GM19099 (cell line): ENCODE measurements around the gene ELAPOR1.

ENCODE experiments used
- POLR2A ChIP-seq: IDR thresholded peaks from 3 replicates; pipeline ENCODE4 v1.6.1; 2011; ENCODE audit warnings: low read depth; ENCODE audit not compliant: insufficient read length; ENCODE audit errors: extremely low read depth

Gene ELAPOR1

DNA sequence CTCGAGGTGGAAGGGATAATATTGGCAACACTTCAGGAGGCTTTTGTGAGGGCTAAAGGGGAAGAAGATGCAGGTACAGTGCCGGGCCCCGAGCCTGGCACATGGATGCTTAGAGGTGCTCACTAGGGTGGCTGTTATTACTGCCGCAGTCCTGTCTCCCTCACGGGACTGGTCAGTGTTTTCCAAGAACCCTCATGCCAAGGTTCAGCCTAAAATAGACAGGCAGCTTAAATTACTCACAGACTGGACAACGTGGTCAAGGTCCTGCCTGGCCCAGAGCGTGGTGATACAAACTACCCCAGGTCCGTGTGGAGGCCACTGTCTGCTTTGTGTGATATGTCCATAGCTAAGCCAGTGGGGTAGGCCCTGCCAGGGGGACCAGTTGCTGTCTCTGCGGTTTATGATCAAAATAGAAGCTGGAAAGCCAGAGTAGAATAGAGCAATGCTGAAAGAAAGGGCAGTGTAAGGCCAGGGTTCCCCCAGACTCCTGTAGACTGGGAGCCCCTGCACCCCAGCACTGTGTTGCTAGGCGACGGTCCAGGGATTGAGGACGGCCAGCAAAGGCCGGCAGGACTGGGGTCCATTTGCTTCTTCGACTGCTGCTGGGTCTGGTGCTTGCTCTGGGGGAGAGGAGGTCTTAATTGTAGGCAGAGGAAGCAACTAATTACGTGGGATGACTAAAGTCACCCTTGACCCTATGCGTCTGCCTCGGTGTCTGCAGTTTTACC is 36.1 kb downstream of the ELAPOR1 start:
- no peak for TF ChIP-seq POLR2A

DNA sequence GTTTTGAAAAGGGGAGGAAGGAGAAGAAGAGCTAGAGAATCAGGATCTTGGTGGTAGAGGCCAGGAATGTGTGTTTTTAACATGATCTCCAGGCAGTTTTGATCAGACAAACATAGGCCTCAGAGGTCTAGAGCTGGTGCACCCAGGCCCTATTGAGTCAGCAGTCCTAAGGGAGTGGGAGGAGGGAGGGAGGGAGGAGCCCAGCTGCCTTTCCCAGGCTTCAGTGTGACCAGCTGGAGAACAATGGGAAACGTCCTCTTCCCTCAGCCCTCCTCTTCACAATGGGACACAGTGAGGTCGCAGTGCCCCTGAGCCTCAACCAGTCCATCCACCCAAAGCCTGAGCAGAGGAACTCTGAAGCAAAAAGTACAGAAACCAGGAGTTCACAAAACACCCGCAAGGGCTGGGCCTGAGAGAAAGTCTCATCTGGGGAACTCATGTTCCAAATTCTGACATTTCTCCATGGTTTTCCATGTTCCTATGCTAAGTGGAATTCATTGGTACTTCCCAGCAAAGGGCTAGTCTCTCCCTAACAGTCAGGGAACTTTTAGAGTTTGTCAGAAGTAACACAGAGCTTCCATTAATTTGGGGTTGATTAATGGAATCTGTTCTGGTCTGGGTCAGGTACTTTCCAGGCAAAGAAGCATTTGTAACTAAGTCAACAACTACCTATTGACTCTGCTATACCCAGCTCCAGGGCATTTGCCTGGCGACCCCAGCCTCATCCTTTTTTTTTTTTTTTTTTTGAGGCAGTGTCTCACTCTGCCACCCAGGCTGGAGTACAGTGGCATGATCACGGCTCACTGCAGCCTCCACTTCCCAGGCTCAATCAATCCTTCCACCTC is 37.5 kb downstream of the ELAPOR1 start:
- no peak for TF ChIP-seq POLR2A

DNA sequence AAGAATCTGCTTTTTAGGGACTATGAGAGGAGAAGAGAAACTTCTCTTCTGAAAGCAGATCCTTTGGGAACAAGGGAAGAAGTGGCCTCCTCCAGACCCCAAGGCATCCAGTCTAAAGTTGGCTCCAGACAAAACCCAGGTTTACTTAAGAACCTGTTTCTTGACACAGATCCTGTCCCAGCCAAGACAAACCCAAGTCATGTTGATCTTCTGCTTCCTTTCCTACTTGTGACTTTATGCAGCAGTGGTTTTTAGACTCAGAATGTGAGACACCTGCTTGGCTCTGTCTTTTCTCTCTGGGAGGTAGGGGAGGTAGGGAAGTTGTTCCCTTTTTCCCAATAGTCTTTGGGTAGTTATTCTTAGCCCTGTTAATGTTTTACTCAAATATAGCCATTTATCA is 38.3 kb downstream of the ELAPOR1 start:
- TF ChIP-seq POLR2A: no peak

DNA sequence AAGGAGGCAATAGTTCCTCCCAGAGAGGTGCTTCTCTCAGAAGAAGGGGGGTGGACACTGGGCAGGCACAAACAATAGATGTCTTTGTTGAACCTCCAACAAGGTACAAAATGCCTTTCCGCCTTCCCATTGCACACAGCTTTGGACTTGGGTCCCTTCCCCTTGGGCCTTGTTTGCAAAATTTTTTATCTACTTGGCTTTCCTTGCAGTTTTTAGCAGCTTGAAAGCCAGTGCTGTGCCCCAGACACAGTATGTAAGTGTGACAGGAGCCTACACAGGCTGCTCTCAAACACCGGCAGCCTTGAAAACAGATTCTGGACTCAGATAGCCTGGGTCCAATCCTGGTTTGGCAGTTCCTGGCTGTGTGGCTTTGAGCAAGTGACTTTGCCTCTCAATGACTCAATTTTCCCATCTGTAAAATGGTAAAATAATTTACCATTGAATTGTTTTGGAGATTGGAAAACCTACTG is 43.0 kb downstream of the ELAPOR1 start:
- TF ChIP-seq POLR2A: no peak

DNA sequence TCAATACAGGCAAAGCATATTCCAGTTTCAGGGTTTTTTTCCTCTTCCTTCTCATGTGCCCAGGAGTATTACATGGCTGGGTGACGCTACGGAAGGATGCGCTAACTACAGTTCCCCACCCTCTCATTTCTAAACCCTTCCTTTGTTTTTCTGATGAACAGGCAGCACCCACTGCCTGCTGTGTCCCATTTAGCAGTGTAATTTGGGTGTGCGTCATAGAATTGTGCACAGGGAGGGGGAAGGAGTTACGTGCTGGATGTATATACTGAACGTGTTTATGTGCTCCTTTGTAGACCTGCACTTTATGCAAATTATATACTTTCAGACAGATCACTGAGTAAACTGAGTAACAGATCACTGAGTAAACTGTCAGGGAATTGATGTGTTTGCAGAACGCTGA is 44.5 kb downstream of the ELAPOR1 start:
- no peak for TF ChIP-seq POLR2A

DNA sequence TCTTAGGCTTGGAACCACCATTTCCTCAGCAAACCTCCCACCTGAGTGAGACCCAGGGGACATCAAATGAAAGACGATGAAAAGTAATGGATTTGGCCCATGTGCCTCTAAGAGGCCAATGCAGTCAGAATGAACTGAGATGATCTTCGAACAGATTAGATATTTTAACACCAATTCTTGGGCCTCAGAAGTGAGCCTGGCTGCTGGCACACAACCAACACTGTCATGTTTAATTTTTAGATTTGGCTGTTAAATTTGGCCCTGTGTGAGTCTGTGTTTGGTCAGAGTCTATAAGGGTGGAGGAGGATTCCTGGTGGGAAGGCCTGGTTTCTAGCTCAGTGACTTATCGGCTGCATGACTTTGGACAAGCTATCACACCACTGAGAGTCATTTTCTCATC is 45.4 kb downstream of the ELAPOR1 start:
- TF ChIP-seq POLR2A: no peak

DNA sequence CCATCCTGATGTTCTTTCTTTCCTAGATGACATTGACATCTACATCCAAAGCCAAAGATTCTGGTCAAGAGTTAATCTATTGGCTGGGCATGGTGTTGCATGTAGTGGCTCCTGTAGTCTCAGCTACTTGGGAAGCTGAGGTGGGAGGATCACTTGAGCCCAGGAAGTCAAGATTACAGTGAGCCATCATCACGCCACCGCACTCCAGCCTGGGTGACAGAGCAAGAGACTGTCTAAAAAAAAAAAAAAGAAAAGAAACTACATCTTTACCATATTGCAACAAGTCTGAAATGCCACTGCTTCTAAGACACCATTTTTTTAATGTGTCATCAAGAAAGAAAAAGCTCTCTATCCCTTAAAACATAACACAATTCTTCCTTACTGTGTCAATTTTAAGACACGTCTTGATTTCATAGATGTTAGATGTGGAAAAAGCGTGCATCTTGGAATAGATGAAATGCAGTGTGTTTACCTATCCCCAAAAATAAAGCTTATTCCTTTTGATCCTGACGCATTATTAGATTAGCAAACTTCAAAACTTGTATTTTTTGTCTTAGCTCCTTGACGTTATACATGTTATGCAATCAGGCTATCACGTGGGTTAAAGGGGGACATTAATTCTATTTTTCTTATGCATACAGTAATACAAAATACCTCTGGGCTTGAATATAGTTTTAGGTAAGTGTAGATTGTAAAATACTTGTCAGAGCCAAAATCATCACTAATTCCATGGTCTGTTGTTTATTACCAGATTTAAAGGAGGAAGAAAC is 46.3 kb downstream of the ELAPOR1 start:
- TF ChIP-seq POLR2A: no peak

DNA sequence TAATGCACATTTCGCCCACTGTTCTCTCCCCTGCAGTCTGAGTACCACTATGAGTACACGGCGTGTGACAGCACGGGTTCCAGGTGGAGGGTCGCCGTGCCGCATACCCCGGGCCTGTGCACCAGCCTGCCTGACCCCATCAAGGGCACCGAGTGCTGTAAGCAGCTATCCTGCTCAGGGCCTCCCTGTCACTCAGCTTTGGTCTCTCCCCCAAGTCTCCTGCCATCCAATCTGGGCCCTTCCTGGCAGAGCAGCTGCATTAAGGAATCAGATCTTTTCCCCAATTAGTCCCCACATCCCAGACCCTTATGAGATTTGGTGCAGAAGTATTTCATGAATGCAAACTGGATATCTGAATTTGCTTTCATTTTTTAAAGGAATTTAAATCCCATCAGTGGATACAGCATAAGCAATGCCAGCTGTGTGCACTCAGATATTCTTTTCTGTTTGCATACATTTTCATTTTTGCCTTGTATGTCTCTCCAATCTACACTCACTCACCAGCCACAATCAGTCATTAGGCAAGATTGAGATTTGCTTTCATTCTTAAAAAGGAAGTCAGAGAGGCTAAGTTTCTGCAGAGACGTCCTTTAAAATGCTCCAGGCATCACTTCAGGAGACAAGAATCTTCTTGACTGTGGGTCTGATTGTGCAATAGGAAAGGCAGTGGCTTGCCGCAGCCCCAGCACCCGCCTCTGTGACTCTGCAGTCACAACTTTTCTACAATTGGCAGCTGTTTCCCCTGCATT is 48.1 kb downstream of the ELAPOR1 start:
- no peak for TF ChIP-seq POLR2A

DNA sequence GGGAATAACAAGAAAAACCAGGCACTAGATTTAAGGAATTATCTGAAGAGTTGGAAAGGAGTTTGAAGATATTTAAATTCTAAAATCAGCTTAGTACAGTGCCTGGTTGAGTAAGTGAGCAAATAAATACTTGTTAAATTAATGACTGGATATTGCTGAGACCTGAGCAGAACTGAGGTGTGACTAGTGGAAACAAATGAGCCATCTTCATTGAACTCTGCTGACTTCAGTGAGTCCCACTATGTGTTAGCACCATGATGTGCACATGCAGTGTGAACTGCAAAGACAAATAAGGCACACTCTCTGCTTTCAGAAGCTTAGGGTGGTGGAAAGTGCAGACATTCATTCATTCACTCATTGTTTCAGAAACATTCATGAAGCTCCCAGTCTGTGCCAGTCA is 48.7 kb downstream of the ELAPOR1 start:
- no peak for TF ChIP-seq POLR2A

DNA sequence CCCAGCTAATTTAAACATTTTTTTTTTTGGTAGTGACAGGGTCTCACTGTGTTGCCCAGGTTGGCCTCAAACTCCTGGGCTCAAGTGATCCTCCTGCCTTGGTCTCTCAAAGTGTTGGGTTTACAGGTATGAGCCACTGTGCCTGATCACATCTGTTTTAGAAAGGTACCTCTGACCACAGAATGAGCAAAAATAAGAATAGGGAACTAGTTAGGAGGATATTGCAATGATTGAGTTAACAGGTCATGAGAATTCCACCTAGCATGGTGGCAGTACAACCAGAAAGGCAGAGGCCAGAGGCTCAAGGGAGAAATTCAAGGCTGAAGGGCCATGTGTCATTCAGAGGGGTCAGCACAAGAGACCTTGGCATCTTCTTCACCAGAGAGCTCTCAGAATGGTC is 49.6 kb downstream of the ELAPOR1 start:
- TF ChIP-seq POLR2A: no peak
